GM20000 (cell line): ENCODE measurements around the gene F5.
"Not testable (repeated sequence)": the region's sequence is repeated elsewhere in the genome, so short reads cannot be mapped to it uniquely, and the experiment has no call there.

Experiments
- DNase-seq: peaks from one replicate; pipeline ENCODE4 v3.0.0; 2012; ENCODE audit warnings: low spot score
- CTCF ChIP-seq: IDR thresholded peaks from 2 replicates; pipeline ENCODE4 v1.5.1; 2012; ENCODE audit warnings: mild to moderate bottlenecking, control low read depth; ENCODE audit errors: extremely low read depth, missing control alignments

Gene F5

GRCh38 chr1:169538998-169539871 lies 47.0 kb downstream of the F5 start:
- no peak for TF ChIP-seq CTCF
- no peak for DNase-seq

GRCh38 chr1:169534653-169535052 lies 51.6 kb downstream of the F5 start:
- no peak for TF ChIP-seq CTCF
- DNase-seq = no peak

- DNase-seq = not testable (repeated sequence)
These were observed 52.6 kb downstream of the F5 start for GRCh38 chr1:169533528-169534190.

- TF ChIP-seq CTCF = no peak
- DNase-seq = no peak
These were observed 55.8 kb downstream of the F5 start for GRCh38 chr1:169530448-169530847.

- DNase-seq = no peak
- TF ChIP-seq CTCF = no peak
These were observed 57.1 kb downstream of the F5 start for GRCh38 chr1:169529068-169529642.

GRCh38 chr1:169528215-169529067 lies 57.8 kb downstream of the F5 start:
- no peak for TF ChIP-seq CTCF
- DNase-seq = no peak

GRCh38 chr1:169527451-169528214 lies 58.6 kb downstream of the F5 start:
- DNase-seq = no peak
- no peak for TF ChIP-seq CTCF
